HL-60 (cell line): ENCODE measurements around the gene DENND1A.

Source experiments
- DNase-seq, 2 experiments: peaks; one replicate each; pipeline ENCODE4 v3.0.0-alpha.2; 2010 to 2020; ENCODE audit warnings: low read depth in 1 of 2, low spot score in 1 of 2
- H3K27ac ChIP-seq: fragments of 250-450 bp; sonication (Bioruptor Pico); replicated peaks from 2 replicates; pipeline ENCODE4 v1.5.1; 2020; ENCODE audit warnings: mild to moderate bottlenecking, moderate library complexity
- H3K27me3 ChIP-seq: fragments of 250-450 bp; sonication (Bioruptor Pico); 2 replicates; pipeline ENCODE4 v1.5.1; 2021; ENCODE audit warnings: mild to moderate bottlenecking, moderate library complexity; ENCODE audit not compliant: insufficient read depth, poor library complexity, severe bottlenecking
- H3K4me3 ChIP-seq: replicated peaks from 2 replicates; pipeline ENCODE4 v1.5.1; 2011; ENCODE audit warnings: mild to moderate bottlenecking, control low read depth, low read length; ENCODE audit not compliant: insufficient read depth
- GABPA ChIP-seq: IDR thresholded peaks from 2 replicates; pipeline ENCODE4 v1.6.1; 2012; ENCODE audit warnings: low read depth
- POLR2AphosphoS5 ChIP-seq: IDR thresholded peaks from 2 replicates; pipeline ENCODE4 v1.6.1; 2012; ENCODE audit warnings: low read depth
- SPI1 ChIP-seq: IDR thresholded peaks from 2 replicates; pipeline ENCODE4 v1.6.1; 2012; ENCODE audit warnings: low read depth, mild to moderate bottlenecking, borderline replicate concordance
- TF ChIP-seq, protein P1 (sequence below): IDR thresholded peaks from one replicate; pipeline ENCODE4 v1.5.1; 2011; ENCODE audit warnings: low read length, control low read depth, inconsistent platforms; ENCODE audit not compliant: insufficient read depth
- TF ChIP-seq, protein P2 (sequence below): IDR thresholded peaks from 2 replicates; pipeline ENCODE4 v1.6.1; 2012; ENCODE audit warnings: low read depth; ENCODE audit not compliant: insufficient replicate concordance

DENND1A gene

DNA sequence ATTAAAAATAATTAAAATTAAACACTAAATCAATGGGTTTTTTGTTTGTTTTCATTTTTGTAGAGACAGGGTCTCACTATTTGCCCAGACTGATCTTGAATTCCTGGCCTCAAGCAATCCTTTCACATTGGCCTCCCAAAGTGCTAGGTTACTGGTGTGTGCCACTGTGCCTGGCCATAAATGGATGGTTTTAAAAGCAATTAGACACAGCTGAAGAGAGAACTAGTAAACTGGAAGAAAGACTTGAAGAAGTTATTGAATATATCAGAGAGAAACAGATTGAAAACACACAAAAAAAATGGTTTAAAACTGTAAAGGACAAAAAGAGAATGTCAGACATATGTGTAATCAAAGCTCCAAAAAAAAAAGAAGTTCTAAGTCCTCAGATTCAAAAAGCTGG lies 83.0 kb downstream of the DENND1A start:
- Histone ChIP-seq H3K27me3 (no peaks in the 10 kb centered on the region), H3K4me3 (no peak overlapping the region), H3K27ac (no peak overlapping the region)
- DNase-seq: no peak
- TF ChIP-seq, protein P1, sequence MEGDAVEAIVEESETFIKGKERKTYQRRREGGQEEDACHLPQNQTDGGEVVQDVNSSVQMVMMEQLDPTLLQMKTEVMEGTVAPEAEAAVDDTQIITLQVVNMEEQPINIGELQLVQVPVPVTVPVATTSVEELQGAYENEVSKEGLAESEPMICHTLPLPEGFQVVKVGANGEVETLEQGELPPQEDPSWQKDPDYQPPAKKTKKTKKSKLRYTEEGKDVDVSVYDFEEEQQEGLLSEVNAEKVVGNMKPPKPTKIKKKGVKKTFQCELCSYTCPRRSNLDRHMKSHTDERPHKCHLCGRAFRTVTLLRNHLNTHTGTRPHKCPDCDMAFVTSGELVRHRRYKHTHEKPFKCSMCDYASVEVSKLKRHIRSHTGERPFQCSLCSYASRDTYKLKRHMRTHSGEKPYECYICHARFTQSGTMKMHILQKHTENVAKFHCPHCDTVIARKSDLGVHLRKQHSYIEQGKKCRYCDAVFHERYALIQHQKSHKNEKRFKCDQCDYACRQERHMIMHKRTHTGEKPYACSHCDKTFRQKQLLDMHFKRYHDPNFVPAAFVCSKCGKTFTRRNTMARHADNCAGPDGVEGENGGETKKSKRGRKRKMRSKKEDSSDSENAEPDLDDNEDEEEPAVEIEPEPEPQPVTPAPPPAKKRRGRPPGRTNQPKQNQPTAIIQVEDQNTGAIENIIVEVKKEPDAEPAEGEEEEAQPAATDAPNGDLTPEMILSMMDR: no peak
- TF ChIP-seq SPI1: no peak
- no peak for TF ChIP-seq GABPA
- no peak for TF ChIP-seq POLR2AphosphoS5
- TF ChIP-seq, protein P2, sequence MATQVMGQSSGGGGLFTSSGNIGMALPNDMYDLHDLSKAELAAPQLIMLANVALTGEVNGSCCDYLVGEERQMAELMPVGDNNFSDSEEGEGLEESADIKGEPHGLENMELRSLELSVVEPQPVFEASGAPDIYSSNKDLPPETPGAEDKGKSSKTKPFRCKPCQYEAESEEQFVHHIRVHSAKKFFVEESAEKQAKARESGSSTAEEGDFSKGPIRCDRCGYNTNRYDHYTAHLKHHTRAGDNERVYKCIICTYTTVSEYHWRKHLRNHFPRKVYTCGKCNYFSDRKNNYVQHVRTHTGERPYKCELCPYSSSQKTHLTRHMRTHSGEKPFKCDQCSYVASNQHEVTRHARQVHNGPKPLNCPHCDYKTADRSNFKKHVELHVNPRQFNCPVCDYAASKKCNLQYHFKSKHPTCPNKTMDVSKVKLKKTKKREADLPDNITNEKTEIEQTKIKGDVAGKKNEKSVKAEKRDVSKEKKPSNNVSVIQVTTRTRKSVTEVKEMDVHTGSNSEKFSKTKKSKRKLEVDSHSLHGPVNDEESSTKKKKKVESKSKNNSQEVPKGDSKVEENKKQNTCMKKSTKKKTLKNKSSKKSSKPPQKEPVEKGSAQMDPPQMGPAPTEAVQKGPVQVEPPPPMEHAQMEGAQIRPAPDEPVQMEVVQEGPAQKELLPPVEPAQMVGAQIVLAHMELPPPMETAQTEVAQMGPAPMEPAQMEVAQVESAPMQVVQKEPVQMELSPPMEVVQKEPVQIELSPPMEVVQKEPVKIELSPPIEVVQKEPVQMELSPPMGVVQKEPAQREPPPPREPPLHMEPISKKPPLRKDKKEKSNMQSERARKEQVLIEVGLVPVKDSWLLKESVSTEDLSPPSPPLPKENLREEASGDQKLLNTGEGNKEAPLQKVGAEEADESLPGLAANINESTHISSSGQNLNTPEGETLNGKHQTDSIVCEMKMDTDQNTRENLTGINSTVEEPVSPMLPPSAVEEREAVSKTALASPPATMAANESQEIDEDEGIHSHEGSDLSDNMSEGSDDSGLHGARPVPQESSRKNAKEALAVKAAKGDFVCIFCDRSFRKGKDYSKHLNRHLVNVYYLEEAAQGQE: no peak

DNA sequence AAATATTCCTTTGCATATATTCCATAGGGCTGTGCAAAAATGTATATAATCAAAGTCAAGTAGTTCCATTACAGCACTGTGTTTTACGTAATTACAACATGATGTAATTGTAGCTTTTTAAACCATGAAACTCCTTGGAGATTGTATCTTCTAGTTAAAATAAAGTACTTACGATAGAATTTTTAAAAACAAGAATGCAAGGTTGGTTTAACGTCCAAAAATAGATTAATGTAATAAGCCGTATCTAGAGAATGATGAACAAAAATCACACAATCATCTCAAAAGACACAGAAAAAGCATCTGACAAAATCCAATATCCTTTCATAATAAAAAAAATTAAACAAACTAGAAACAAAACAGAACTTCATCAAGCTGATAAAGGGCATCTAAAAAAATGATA lies 86.2 kb downstream of the DENND1A start:
- Histone ChIP-seq H3K4me3 (no peak overlapping the region), H3K27me3 (no peaks in the 10 kb centered on the region), H3K27ac (no peak overlapping the region)
- DNase-seq: no peak
- TF ChIP-seq POLR2AphosphoS5 (no peak), SPI1 (no peak)
- TF ChIP-seq, protein P2: no peak
- TF ChIP-seq, protein P1: no peak

DNA sequence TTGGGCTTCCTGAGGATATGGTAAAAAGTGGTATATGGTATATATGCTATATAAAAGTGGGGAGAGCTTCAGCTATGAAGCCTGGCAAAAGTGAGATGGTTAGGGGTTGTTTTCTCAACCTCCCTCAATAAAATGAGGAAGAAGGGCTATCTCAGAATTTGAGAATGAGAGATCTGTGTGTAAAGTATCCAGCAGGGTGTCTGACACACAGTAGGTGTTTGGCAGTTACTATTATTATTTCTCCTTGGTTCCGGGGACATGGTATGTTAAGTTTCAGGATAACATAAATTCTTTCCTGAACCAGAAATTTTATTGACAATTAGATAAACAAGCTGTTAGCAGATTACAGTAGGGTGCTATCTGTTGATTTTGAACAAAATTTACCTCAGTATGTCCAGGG lies 94.1 kb downstream of the DENND1A start:
- peak overlapping the region; percentile 73 for H3K27ac ChIP-seq
- no peak overlapping the region for H3K4me3 ChIP-seq
- H3K27me3 ChIP-seq: no peaks in the 10 kb centered on the region
- peak in 1 of 2 experiments; percentile 13 for DNase-seq
- TF ChIP-seq SPI1 (0 out of 2 replicates have a peak, but pooled peaks have one; percentile 16), POLR2AphosphoS5 (no peak), GABPA (no peak)
- TF ChIP-seq, protein P1: no peak
- TF ChIP-seq, protein P2: no peak
